GM23248 (cell line): ENCODE measurements around the gene COL12A1.

ENCODE experiments used
- EZH2 ChIP-seq: fragments of 200-600 bp; sonication (generic); IDR thresholded peaks from 2 replicates; pipeline ENCODE4 v1.6.1; 2018; ENCODE audit warnings: antibody characterized with exemption, mild to moderate bottlenecking; ENCODE audit not compliant: insufficient read depth, poor library complexity, severe bottlenecking
- EZH2phosphoT487 ChIP-seq: fragments of 200-600 bp; sonication (generic); IDR thresholded peaks from 2 replicates; pipeline ENCODE4 v1.6.1; 2018; ENCODE audit warnings: antibody characterized with exemption, moderate library complexity, mild to moderate bottlenecking, low read depth; ENCODE audit not compliant: insufficient read depth

DNA sequence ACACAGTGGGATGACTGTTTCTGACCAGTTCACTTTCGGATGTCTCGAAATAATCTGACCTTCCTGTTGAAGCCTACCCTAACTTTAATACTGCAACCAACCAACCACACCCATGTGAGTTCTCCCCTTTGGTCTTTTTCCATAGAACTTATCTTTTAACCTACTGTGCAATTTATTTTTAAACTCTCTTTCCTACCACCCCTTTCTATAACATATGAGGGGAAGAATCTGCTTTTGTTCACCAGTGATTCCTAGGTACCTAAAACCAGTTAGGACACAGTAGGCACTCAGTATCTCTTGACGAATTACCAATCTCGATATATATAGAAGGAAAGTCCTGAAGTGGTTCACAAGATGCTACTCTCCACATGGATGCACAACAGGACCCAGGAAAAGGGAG, 30.8 kb upstream of the COL12A1 start:
- no peak for TF ChIP-seq EZH2phosphoT487
- TF ChIP-seq EZH2, result no peak
